Liver (tissue), 9 donors: Measurements from ENCODE around the gene ENDOG. TPM values are rescaled to one million over a fixed set of nuclear protein-coding genes. Genes with fewer than 3 reads are reported as not detected.

ENCODE experiments used
- DNase-seq: peaks from one replicate; pipeline ENCODE4 v3.0.0-alpha.2; 2017; ENCODE audit warnings: low spot score
- H3K27ac ChIP-seq, 2 donors: one replicate each; pipeline ENCODE4 v1.7.0; 2013; ENCODE audit warnings: inconsistent platforms in 2 of 2, low read length in 2 of 2, control low read depth in 1 of 2, low read depth in 1 of 2, mild to moderate bottlenecking in 1 of 2
- H3K27me3 ChIP-seq, 4 donors: one replicate each; pipeline versions ENCODE4 v1.6.1 to v1.7.0; 2013; ENCODE audit warnings: low read length in 3 of 4, inconsistent platforms in 1 of 4, mild to moderate bottlenecking in 1 of 4, moderate library complexity in 1 of 4; ENCODE audit not compliant: control insufficient read depth in 4 of 4, insufficient read depth in 4 of 4
- H3K36me3 ChIP-seq, 4 donors: one replicate each; pipeline versions ENCODE4 v1.6.1 to v1.7.0; 2013; ENCODE audit warnings: low read length in 3 of 4, mild to moderate bottlenecking in 3 of 4, low read depth in 1 of 4, moderate library complexity in 1 of 4; ENCODE audit not compliant: control insufficient read depth in 4 of 4, insufficient read depth in 3 of 4
- H3K4me1 ChIP-seq, 4 donors: one replicate each; pipeline versions ENCODE4 v1.6.1 to v1.7.0; 2013; ENCODE audit warnings: low read length in 3 of 4, mild to moderate bottlenecking in 3 of 4, moderate library complexity in 1 of 4; ENCODE audit not compliant: control insufficient read depth in 4 of 4, insufficient read depth in 4 of 4
- H3K4me3 ChIP-seq, 3 donors: one replicate each; pipeline versions ENCODE4 v1.6.1 to v1.7.0; 2013; ENCODE audit warnings: low read length in 3 of 3, control low read depth in 1 of 3, low read depth in 1 of 3, mild to moderate bottlenecking in 1 of 3
- H3K9ac ChIP-seq, 2 donors: one replicate each; pipeline ENCODE4 v1.7.0; 2013; ENCODE audit warnings: low read length in 2 of 2, mild to moderate bottlenecking in 2 of 2, moderate library complexity in 2 of 2, control low read depth in 1 of 2, low read depth in 1 of 2
- H3K9me3 ChIP-seq, 4 donors: one replicate each; pipeline versions ENCODE4 v1.6.1 to v1.7.0; 2013; ENCODE audit warnings: low read length in 3 of 4; ENCODE audit not compliant: control insufficient read depth in 4 of 4
- EGR1 ChIP-seq, 2 donors: IDR thresholded peaks; 2 replicates each; pipeline ENCODE4 v1.6.1; 2016 to 2018; ENCODE audit warnings: antibody characterized with exemption in 2 of 2, low read depth in 2 of 2
- FOXA1 ChIP-seq: IDR thresholded peaks from 2 replicates; pipeline ENCODE4 v1.6.1; 2016; ENCODE audit warnings: antibody characterized with exemption
- FOXA2 ChIP-seq: IDR thresholded peaks from 2 replicates; pipeline ENCODE4 v1.6.1; 2016; ENCODE audit warnings: antibody characterized with exemption
- GABPA ChIP-seq, 2 donors: IDR thresholded peaks in 1 of 2; conservative IDR thresholded peaks in 1 of 2; 2 replicates each; pipeline ENCODE4 v1.6.1; 2016; ENCODE audit warnings: antibody characterized with exemption in 2 of 2, mild to moderate bottlenecking in 1 of 2, moderate library complexity in 1 of 2
- HNF4A ChIP-seq, 2 donors: conservative IDR thresholded peaks; 2 replicates each; pipeline ENCODE4 v1.6.1; 2016; ENCODE audit warnings: antibody characterized with exemption in 2 of 2, mild to moderate bottlenecking in 2 of 2
- HNF4G ChIP-seq: IDR thresholded peaks from 2 replicates; pipeline ENCODE4 v1.6.1; 2016; ENCODE audit warnings: antibody characterized with exemption
- JUND ChIP-seq, 2 donors: IDR thresholded peaks; 2 replicates each; pipeline ENCODE4 v1.6.1; 2016; ENCODE audit warnings: antibody characterized with exemption in 2 of 2
- NR2F2 ChIP-seq: IDR thresholded peaks from 2 replicates; pipeline ENCODE4 v1.6.1; 2016; ENCODE audit warnings: antibody characterized with exemption
- RAD21 ChIP-seq, 2 donors: IDR thresholded peaks; 2 replicates each; pipeline ENCODE4 v1.6.1; 2016; ENCODE audit warnings: antibody characterized with exemption in 2 of 2, mild to moderate bottlenecking in 2 of 2
- REST ChIP-seq: IDR thresholded peaks from 2 replicates; pipeline ENCODE4 v1.6.1; 2016; ENCODE audit warnings: antibody characterized with exemption, mild to moderate bottlenecking
- RXRA ChIP-seq, 2 donors: IDR thresholded peaks; 2 replicates each; pipeline ENCODE4 v1.6.1; 2017 to 2018; ENCODE audit warnings: antibody characterized with exemption in 2 of 2, mild to moderate bottlenecking in 1 of 2
- SP1 ChIP-seq: IDR thresholded peaks from 2 replicates; pipeline ENCODE4 v1.6.1; 2018; ENCODE audit warnings: antibody characterized with exemption, mild to moderate bottlenecking
- YY1 ChIP-seq: IDR thresholded peaks from 2 replicates; pipeline ENCODE4 v1.6.1; 2016; ENCODE audit warnings: antibody characterized with exemption, mild to moderate bottlenecking
- ZBTB33 ChIP-seq: IDR thresholded peaks from 2 replicates; pipeline ENCODE4 v1.6.1; 2016; ENCODE audit warnings: antibody characterized with exemption
- WGBS: extraction: QIAGEN DNeasy Blood & Tissue Kit; methylation state at CpG from one replicate; pipeline ENCODE4 v1.1.7; 2013; 5-methylcytosine and 5-hydroxymethylcytosine counted together
- polyA plus RNA-seq, 2 donors: library from polyadenylated mRNA; stranded (reverse) in 1 of 2; unstranded in 1 of 2; fragments of 200-250 nt in 1 of 2; fragments of >200 nt in 1 of 2; fragmentation: Nextera tagmentation in 1 of 2; extraction: Ambion mirVana in 1 of 2; gene quantifications; one replicate each; pipeline versions ENCODE4 v1.2.1 to v1.2.3, GENCODE V29; 2013 to 2015
- total RNA-seq, 2 donors: library from RNA; depleted of rRNA; stranded (reverse); fragments of >200 nt; gene quantifications; one replicate each; pipeline ENCODE4 v1.2.3, GENCODE V29; 2014
- TF ChIP-seq, protein P1 (sequence below): IDR thresholded peaks from 2 replicates; pipeline ENCODE4 v1.6.1; 2016; ENCODE audit warnings: antibody characterized with exemption
- TF ChIP-seq, protein P2 (sequence below): IDR thresholded peaks from 2 replicates; pipeline ENCODE4 v1.6.1; 2016; ENCODE audit warnings: antibody characterized with exemption
- donor health status: healthy.
- donor health status: healthy.
- donor health status: healthy.
- donor health status: healthy.
- donor health status: healthy.

ENDOG gene
- total and polyA plus RNA-seq, 4 donors: 11.3 to 25.0 (median 15.0) TPM

DNA sequence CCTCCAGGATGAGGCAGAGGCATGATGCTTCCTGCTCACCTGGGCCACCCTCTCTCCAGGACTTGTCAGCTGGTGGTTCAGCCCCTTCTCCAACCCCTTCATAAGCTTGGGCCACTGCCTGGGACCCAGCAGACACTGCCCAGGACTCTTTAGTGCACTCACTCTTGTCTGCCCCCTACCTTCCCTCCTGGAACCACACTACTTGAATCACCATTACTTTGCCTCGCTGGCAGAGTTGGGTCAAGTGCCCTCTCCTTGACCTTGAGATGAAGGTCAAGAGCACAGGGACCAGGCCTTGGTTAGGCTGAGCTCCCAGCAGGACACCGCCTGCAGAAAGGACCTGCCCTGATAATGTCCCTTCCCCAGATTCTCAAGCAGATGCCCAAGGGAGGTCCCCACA is 8.5 kb upstream of the ENDOG start (continued):
- TF ChIP-seq, protein P1, sequence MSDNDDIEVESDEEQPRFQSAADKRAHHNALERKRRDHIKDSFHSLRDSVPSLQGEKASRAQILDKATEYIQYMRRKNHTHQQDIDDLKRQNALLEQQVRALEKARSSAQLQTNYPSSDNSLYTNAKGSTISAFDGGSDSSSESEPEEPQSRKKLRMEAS: no peak

GRCh38 chr9:128810873-128811272 is 7.4 kb upstream of the ENDOG start:
- no peak for DNase-seq
- no peak overlapping the region for H3K27ac ChIP-seq
- 85% methylated on average over 5 of the region's 5 CpGs for WGBS
- no peak overlapping the region for H3K9ac ChIP-seq
- peaks cover 14 to 26% (median 18%) of the 10 kb centered on the region in 4 donors for H3K36me3 ChIP-seq
- no peaks in the 10 kb centered on the region for H3K4me1 ChIP-seq
- H3K9me3 ChIP-seq: no peaks in the 10 kb centered on the region
- no peak for TF ChIP-seq SP1
- TF ChIP-seq, protein P2, sequence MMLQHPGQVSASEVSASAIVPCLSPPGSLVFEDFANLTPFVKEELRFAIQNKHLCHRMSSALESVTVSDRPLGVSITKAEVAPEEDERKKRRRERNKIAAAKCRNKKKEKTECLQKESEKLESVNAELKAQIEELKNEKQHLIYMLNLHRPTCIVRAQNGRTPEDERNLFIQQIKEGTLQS: no peak
- H3K4me3 ChIP-seq: no peak overlapping the region
- no peaks in the 10 kb centered on the region for H3K27me3 ChIP-seq

DNA sequence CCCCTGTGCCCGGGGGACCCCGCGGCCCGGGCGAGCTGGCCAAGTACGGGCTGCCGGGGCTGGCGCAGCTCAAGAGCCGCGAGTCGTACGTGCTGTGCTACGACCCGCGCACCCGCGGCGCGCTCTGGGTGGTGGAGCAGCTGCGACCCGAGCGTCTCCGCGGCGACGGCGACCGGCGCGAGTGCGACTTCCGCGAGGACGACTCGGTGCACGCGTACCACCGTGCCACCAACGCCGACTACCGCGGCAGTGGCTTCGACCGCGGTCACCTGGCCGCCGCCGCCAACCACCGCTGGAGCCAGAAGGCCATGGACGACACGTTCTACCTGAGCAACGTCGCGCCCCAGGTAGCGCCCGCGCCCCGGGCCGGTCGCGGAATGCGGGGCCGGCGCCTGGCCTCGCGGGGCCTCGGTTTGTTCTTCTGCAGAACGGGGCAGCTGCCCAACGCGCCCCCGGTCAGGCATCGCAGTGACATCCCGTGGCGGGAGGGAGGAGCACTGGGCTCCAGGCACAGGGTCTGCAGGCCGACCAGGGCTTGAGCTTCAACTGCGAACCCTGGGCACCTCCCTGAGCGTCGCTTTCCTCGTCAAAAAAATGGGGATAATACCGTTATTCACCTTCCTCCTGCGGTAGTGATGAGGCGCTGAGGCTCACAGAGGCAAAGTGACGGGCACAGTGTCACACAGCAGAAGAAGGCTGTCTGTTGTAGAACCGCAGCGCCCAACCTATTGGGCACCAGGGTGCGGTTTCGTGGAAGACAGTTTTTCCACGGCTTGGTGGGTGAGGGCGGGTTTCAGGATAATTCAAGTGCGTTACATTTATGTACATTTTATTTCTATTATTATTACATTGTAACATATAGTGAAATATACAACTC is 777 bp downstream of the ENDOG start:
- H3K9ac ChIP-seq: no peak overlapping the region
- H3K36me3 ChIP-seq: peaks cover 0 to 17% (median 7%) of the 10 kb centered on the region in 4 donors
- peak overlapping the region in 1 of 2 donors; percentile 21 for H3K27ac ChIP-seq
- H3K4me1 ChIP-seq: peaks cover 15 to 32% (median 23%) of the 10 kb centered on the region in 4 donors
- no peak for TF ChIP-seq FOXA2
- TF ChIP-seq YY1: no peak
- TF ChIP-seq REST: no peak
- TF ChIP-seq NR2F2: no peak
- no peak for TF ChIP-seq FOXA1
- no peak for TF ChIP-seq GABPA (IDR thresholded peaks at IDR 0.05 in 1 of 2, conservative IDR thresholded peaks at IDR 0.05 in 1 of 2)
- no peak for TF ChIP-seq JUND (IDR thresholded peaks at IDR 0.05)
- no peak for TF ChIP-seq RXRA (IDR thresholded peaks at IDR 0.05)
- no peak for TF ChIP-seq HNF4A (conservative IDR thresholded peaks at IDR 0.05)
- TF ChIP-seq, protein P1: no peak
- no peak for TF ChIP-seq HNF4G
- TF ChIP-seq ZBTB33: no peak
- TF ChIP-seq EGR1 (IDR thresholded peaks at IDR 0.05; ENCODE audit: low read depth in 2 of 2): no peak
- TF ChIP-seq SP1: no peak
- TF ChIP-seq RAD21 (IDR thresholded peaks at IDR 0.05): no peak
- TF ChIP-seq, protein P2: no peak
- H3K27me3 ChIP-seq: no peaks in the 10 kb centered on the region
- no peaks in the 10 kb centered on the region for H3K9me3 ChIP-seq
- no peak for DNase-seq
- WGBS: 8% methylated on average over 90 of the region's 90 CpGs
- H3K4me3 ChIP-seq: peak overlapping the region; percentile 27 to 86 (median 46)
